Stimulated activated memory B cell treated with anti-CD40 and anti-IgM and Interleukin-4, amounts not matched to agents 10 μg/mL and 1 μg/mL and 100 μg/mL, for 72 hours (primary cell): Measurements from ENCODE around the gene PGAP2.

Source experiments
- ATAC-seq: fragments of 150-1000 bp; cut with Tn5 transposase; 2 replicates; pipeline ENCODE4 v1.10.0; 2021
- H3K27ac Mint-ChIP-seq: one replicate; pipeline ENCODE4 v1.8.0; 2022; ENCODE audit warnings: mild to moderate bottlenecking, mixed read lengths
- H3K27me3 Mint-ChIP-seq: one replicate; pipeline ENCODE4 v1.8.0; 2022; ENCODE audit warnings: mixed read lengths
- H3K36me3 Mint-ChIP-seq: one replicate; pipeline ENCODE4 v1.8.0; 2022; ENCODE audit warnings: mixed read lengths
- H3K4me1 Mint-ChIP-seq: one replicate; pipeline ENCODE4 v1.8.0; 2022; ENCODE audit warnings: mixed read lengths
- H3K4me3 Mint-ChIP-seq: one replicate; pipeline ENCODE4 v1.8.0; 2022; ENCODE audit warnings: mild to moderate bottlenecking, moderate library complexity, mixed read lengths
- H3K9me3 Mint-ChIP-seq: one replicate; pipeline ENCODE4 v1.8.0; 2022; ENCODE audit warnings: mixed read lengths

Gene PGAP2

DNA sequence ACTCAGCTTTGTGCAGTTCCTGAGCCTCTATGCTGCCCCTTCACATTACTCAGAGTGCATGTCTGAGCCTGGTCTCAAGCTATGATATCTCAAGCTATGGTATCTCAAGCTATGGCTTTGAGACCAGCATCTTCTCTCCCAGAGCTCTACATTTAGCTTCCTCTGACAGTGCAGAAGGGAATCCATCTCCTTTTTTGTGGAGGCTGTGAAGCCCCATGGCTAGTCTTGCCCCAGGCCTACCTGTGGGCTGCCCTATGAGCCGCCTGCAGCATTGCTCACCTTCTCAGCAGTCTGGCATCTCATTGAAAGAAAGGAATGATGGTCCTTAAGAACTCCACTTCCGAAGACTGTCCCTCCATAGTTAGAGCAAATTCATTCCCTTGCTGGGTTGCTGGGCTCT, 12.6 kb downstream of the PGAP2 start:
- peaks cover 27% of the 10 kb centered on the region for H3K4me1 Mint-ChIP-seq
- H3K27ac Mint-ChIP-seq: no peak overlapping the region

DNA sequence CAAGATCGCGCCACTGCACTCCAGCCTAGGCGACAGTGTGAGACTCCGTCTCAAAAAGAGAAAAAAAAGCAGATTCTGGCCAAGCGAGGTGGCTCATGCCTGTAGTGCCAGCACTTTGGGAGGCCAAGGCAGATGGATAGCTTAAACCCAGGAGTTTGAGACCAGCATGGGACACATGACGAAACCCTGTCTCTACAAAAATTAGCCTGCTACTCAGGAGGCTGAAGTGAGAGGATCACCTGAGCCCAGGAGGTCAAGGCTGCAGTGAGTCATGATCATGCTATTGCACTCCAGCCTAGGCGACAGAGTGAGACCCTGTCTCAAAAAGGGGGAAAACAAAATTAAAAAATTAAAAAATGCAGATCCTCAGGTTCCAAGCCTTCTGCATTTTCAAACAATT, 14.0 kb downstream of the PGAP2 start:
- Mint-ChIP-seq H3K36me3 (peaks cover 37% of the 10 kb centered on the region), H3K27ac (no peak overlapping the region), H3K4me1 (peaks cover 40% of the 10 kb centered on the region), H3K9me3 (no peaks in the 10 kb centered on the region), H3K27me3 (no peaks in the 10 kb centered on the region), H3K4me3 (no peak overlapping the region)
- no peak for ATAC-seq

More for the DNA sequence above, 12.6 kb downstream of the PGAP2 start:
- Mint-ChIP-seq H3K27me3 (no peaks in the 10 kb centered on the region), H3K4me3 (no peak overlapping the region), H3K36me3 (peaks cover 27% of the 10 kb centered on the region), H3K9me3 (no peaks in the 10 kb centered on the region)
- no peak for ATAC-seq

- Mint-ChIP-seq H3K4me1 (peaks cover 49% of the 10 kb centered on the region), H3K4me3 (no peak overlapping the region), H3K36me3 (peaks cover 43% of the 10 kb centered on the region), H3K9me3 (no peaks in the 10 kb centered on the region), H3K27ac (peak overlapping the region; percentile 55), H3K27me3 (no peaks in the 10 kb centered on the region)
- no peak for ATAC-seq
Measured at GRCh38 chr11:3823303-3823702, 14.9 kb downstream of the PGAP2 start.

DNA sequence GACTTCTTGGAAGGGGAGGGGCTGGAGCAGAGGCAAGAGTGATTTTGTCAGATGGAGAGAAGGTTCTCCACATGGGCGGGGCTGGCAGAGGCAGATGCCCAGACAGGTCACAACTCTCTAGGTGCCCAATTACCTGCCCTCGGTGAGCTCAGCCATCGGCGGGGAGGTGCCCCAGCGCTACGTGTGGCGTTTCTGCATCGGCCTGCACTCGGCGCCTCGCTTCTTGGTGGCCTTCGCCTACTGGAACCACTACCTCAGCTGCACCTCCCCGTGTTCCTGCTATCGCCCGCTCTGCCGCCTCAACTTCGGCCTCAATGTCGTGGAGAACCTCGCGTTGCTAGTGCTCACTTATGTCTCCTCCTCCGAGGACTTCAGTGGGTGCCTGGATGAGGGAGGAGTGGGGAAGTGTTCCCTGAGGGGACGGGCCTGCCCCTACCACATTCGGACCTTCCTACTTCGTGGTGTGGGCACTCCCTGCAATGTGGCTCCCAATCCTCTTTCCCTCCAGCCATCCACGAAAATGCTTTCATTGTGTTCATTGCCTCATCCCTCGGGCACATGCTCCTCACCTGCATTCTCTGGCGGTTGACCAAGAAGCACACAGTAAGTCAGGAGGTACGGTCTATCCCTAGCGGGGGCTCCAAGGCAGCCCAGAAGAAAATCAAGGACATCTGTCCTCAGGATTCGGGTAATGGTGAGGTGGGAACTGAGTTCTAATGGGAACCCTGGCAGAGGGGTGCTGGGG, 15.6 kb downstream of the PGAP2 start:
- no peak for ATAC-seq
- Mint-ChIP-seq H3K27ac (peak overlapping the region; percentile 55), H3K4me1 (peaks cover 49% of the 10 kb centered on the region), H3K9me3 (no peaks in the 10 kb centered on the region), H3K27me3 (no peaks in the 10 kb centered on the region), H3K36me3 (peaks cover 43% of the 10 kb centered on the region), H3K4me3 (no peak overlapping the region)

DNA sequence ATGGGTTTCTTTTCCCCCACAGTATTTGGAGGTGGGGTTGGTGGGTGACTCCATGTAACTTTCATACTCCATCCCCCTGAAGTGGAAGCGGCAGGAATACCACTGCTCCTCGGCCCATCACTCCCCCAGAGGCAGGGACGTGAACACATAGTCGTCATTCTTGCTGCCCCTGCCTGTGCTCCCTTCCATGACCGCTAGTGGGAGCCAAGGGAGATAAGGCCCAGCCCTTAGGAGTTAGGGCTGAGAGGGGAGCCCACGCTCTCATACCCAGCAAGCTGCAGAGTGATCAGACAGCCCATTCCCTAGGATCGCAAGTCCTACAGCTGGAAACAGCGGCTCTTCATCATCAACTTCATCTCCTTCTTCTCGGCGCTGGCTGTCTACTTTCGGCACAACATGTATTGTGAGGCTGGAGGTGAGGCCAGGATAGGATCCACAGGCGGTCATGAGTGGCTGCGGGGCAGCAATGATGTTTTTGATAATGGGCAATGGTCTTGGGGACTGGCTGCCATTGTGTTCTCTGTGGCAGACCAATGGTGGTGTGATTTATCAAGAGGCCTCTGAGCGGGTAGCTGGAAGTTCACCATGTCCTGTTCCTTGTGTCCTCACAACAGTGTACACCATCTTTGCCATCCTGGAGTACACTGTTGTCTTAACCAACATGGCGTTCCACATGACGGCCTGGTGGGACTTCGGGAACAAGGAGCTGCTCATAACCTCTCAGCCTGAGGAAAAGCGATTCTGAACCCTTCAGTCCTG, 16.5 kb downstream of the PGAP2 start:
- Mint-ChIP-seq H3K4me1 (peaks cover 49% of the 10 kb centered on the region), H3K4me3 (no peak overlapping the region), H3K9me3 (no peaks in the 10 kb centered on the region), H3K36me3 (peaks cover 43% of the 10 kb centered on the region), H3K27ac (peak overlapping the region; percentile 55), H3K27me3 (no peaks in the 10 kb centered on the region)
- ATAC-seq: peak; percentile 83

DNA sequence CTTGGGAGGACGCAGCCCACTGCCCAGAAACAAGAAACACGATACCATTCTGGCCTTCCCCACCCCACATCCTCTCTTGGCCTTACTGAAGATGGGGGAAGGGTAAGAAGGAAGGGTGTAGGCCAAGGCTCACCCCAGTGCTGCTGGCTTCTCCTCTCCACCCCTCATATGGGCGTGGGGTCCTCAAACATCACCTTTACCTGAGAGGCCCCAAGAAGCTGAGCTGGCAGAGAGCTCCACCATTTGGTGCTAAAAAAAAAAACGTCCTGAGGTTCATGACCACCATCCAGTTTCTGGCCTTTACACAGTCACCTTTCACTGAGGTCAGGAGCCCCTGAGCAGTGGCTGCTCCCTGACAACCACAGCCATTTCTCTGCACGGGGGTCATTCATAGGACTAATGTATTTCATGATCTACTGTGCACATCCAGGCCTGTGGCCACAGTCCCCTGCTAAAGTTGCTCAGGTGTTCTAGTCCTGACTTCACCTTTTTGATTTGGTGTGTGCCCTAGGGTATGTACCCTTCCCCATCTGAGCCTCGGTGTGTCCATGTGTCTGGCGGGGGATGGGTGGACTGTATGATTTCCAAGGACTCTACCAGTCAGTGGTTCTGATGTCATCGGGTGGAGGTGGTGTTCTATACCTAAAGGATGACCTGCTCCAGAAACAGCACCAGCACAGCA, 17.3 kb downstream of the PGAP2 start:
- H3K27me3 Mint-ChIP-seq: no peaks in the 10 kb centered on the region
- peak overlapping the region; percentile 55 for H3K27ac Mint-ChIP-seq
- no peak overlapping the region for H3K4me3 Mint-ChIP-seq
- peaks cover 50% of the 10 kb centered on the region for H3K4me1 Mint-ChIP-seq
- ATAC-seq: peak; percentile 18
- H3K9me3 Mint-ChIP-seq: no peaks in the 10 kb centered on the region
- H3K36me3 Mint-ChIP-seq: peaks cover 44% of the 10 kb centered on the region

- H3K27ac Mint-ChIP-seq: peak overlapping the region; percentile 55
- peaks cover 55% of the 10 kb centered on the region for H3K36me3 Mint-ChIP-seq
- H3K9me3 Mint-ChIP-seq: no peaks in the 10 kb centered on the region
- H3K4me3 Mint-ChIP-seq: no peak overlapping the region
- ATAC-seq: no peak
- peaks cover 61% of the 10 kb centered on the region for H3K4me1 Mint-ChIP-seq
- no peaks in the 10 kb centered on the region for H3K27me3 Mint-ChIP-seq
Measured at GRCh38 chr11:3826721-3827120, 18.4 kb downstream of the PGAP2 start.

DNA sequence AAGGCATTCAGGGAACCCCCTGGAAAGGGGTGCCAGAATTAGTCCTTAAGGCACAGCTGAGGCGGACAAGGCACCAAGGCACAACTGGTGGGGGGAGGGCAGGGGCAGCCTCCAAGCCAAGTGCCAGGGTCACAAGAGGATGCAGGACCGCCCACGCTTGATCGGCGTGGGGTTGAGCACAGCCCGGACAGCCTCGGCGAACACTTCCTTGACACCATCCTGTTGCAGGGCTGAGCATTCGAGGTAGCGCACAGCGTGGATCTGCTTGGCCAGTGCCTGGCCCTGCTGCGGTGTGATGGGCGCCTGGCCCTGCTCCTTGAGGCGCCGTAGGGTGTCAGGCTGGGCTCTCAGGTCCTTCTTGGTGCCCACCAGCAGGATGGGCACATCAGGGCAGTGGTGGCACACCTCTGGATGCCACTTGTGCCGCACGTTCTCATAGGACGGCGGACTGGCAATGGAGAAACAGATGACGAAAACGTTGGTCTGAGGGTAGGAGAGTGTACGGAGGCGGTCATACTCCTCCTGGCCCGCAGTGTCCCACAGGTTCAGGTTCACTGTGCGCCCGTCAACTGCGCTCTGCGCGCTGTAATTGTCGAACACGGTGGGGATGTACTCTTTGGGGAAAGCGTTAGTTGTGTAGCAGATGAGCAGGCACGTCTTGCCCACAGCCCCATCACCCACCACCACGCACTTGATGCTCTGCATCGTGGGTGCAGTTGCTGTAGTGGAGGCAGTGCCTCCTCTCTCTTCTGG, 19.2 kb downstream of the PGAP2 start:
- peaks cover 70% of the 10 kb centered on the region for H3K4me1 Mint-ChIP-seq
- H3K9me3 Mint-ChIP-seq: no peaks in the 10 kb centered on the region
- H3K36me3 Mint-ChIP-seq: peaks cover 58% of the 10 kb centered on the region

DNA sequence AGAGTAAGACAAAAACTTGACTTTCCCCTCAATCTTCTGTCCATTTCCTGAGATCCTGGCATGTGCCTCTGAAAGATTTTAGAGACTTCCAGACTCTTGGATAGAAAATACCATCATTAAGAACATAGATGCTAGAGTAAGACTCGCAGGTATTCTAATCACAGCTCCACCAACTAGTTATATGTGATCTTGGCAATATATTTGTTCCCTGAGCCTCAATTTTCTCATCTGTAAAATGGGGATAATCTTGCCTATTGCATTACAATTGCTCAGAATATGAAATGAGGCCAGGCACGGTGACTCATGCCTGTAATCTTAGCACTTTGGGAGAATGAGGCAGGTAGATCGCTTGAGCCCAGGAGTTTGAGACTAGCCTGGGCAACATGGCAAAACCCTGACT, 21.7 kb downstream of the PGAP2 start:
- no peaks in the 10 kb centered on the region for H3K27me3 Mint-ChIP-seq
- no peak overlapping the region for H3K27ac Mint-ChIP-seq
- no peak overlapping the region for H3K4me3 Mint-ChIP-seq
- no peaks in the 10 kb centered on the region for H3K9me3 Mint-ChIP-seq
- H3K4me1 Mint-ChIP-seq: peaks cover 76% of the 10 kb centered on the region
- ATAC-seq: no peak
- peaks cover 67% of the 10 kb centered on the region for H3K36me3 Mint-ChIP-seq

More for the DNA sequence above, 19.2 kb downstream of the PGAP2 start:
- Mint-ChIP-seq H3K27ac (no peak overlapping the region), H3K27me3 (no peaks in the 10 kb centered on the region), H3K4me3 (no peak overlapping the region)
- no peak for ATAC-seq

DNA sequence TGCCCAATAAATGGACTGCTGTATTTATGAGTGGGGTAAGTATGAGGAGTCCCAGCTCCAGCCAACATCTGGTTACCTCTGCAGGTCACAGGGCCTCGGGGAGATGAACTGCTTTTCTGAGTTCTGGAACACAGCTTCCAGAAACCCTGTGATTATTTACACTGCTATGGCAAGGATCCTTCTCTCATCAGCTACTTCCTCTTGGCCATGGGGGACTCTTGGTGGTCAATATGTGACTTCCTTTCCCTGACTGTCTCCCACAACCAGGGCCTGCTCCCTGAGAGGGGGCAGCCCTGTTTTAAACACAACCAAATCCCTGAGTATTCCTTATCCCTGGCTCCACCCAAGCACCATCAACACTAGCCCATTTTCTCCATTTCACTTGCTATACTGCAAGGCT, 22.4 kb downstream of the PGAP2 start:
- no peak overlapping the region for H3K4me3 Mint-ChIP-seq
- ATAC-seq: no peak
- peaks cover 76% of the 10 kb centered on the region for H3K4me1 Mint-ChIP-seq
- H3K27ac Mint-ChIP-seq: peak overlapping the region; percentile 85
- H3K36me3 Mint-ChIP-seq: peaks cover 67% of the 10 kb centered on the region
- no peaks in the 10 kb centered on the region for H3K27me3 Mint-ChIP-seq
- no peaks in the 10 kb centered on the region for H3K9me3 Mint-ChIP-seq

- no peaks in the 10 kb centered on the region for H3K9me3 Mint-ChIP-seq
- peaks cover 70% of the 10 kb centered on the region for H3K4me1 Mint-ChIP-seq
- H3K36me3 Mint-ChIP-seq: peaks cover 61% of the 10 kb centered on the region
- ATAC-seq: peak; percentile 56
- H3K4me3 Mint-ChIP-seq: no peak overlapping the region
- H3K27me3 Mint-ChIP-seq: no peaks in the 10 kb centered on the region
- peak overlapping the region; percentile 85 for H3K27ac Mint-ChIP-seq
Measured at GRCh38 chr11:3831378-3832239, 23.2 kb downstream of the PGAP2 start.

DNA sequence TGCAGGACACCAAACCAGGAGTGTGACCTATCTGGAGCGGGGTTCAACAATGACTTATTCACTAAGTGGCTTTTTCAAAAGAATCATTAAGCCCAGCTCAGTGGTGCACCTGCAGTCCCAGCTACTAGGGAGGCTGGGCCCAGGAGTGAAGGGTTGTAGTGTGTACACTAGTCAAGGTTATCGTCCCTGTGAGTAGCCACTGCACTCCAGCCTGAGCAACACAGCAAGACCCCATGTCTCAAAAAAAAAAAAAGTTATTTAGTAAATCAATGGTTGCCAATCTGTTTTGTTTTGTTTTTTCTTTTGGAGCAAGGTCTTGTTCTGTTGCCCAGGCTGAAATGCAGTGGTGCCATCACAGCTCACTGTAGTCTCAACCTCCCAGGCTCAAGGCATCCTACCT, 24.5 kb downstream of the PGAP2 start:
- no peak overlapping the region for H3K4me3 Mint-ChIP-seq
- no peak for ATAC-seq

GRCh38 chr11:3833449-3833848, 25.1 kb downstream of the PGAP2 start:
- H3K27me3 Mint-ChIP-seq: no peaks in the 10 kb centered on the region
- no peak overlapping the region for H3K4me3 Mint-ChIP-seq
- H3K4me1 Mint-ChIP-seq: peaks cover 71% of the 10 kb centered on the region
- peaks cover 50% of the 10 kb centered on the region for H3K36me3 Mint-ChIP-seq
- peak overlapping the region; percentile 85 for H3K27ac Mint-ChIP-seq
- H3K9me3 Mint-ChIP-seq: no peaks in the 10 kb centered on the region
- ATAC-seq: no peak

More for the DNA sequence above, 24.5 kb downstream of the PGAP2 start:
- no peaks in the 10 kb centered on the region for H3K9me3 Mint-ChIP-seq
- peaks cover 68% of the 10 kb centered on the region for H3K4me1 Mint-ChIP-seq
- H3K36me3 Mint-ChIP-seq: peaks cover 49% of the 10 kb centered on the region
- H3K27me3 Mint-ChIP-seq: no peaks in the 10 kb centered on the region
- peak overlapping the region; percentile 85 for H3K27ac Mint-ChIP-seq

DNA sequence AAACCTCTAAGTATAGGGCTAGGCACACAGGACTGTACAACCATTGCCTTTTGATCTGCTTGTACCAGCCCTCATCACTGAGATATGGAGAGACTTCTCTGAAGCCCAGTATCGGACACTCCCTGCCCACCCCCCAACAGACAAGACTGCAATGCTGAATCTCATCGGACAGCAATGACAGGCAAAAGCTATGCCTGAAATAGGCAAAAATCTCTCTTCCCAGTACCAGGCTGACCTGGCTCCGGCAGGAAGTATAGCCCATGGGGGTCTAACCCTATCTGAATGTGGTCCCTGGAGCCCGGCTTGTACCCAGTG, 25.9 kb downstream of the PGAP2 start:
- Mint-ChIP-seq H3K27ac (peak overlapping the region; percentile 85), H3K36me3 (peaks cover 57% of the 10 kb centered on the region), H3K9me3 (no peaks in the 10 kb centered on the region), H3K4me1 (peaks cover 80% of the 10 kb centered on the region), H3K4me3 (peak overlapping the region; percentile 76), H3K27me3 (no peaks in the 10 kb centered on the region)
- ATAC-seq: no peak
